GM13976 (cell line): ENCODE data around the gene MYBBP1A.

Experiments
- DNase-seq: peaks from one replicate; pipeline ENCODE4 v3.0.0; 2012; ENCODE audit warnings: low spot score
- in situ Hi-C: fragments of 300-500 bp; cut with MboI; formaldehyde crosslinking; loops from one replicate; pipeline ENCODE4 v1.12.0; 2022; ENCODE audit warnings: low sequenced_read_pairs, mixed read lengths, inconsistent platforms; ENCODE audit not compliant: unreplicated experiment
- TF ChIP-seq, protein P1 (sequence below): IDR thresholded peaks from 2 replicates; pipeline ENCODE4 v1.5.1; 2012; ENCODE audit warnings: borderline replicate concordance, mild to moderate bottlenecking; ENCODE audit not compliant: insufficient read depth; ENCODE audit errors: extremely low read depth, missing control alignments, control extremely low read depth

The MYBBP1A gene

DNA sequence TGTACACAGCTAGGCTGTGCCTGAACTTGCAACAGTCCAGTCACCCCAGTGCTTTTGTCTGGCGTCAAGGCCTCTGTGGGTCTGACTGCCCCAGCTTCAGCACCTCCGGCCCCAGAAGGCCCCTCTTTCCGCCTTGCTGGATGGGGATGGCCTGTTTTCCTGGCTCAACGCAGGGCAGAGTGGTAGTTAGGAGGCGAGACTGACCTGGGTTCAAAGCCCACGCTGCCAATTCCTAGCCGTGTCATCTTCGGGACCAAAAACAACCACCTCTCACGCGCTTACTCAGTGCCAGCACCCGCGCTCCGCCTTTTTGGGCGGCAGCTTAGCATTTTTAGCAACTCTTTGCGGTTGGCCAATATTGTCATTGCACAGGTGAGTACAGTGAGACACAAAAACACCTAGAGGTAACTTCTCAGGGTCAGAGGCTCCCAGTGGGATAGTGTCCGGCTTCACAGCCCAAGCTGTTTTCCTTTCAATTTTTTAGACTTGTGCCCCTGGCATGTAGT lies 4.6 kb downstream of the MYBBP1A start:
- no peak for DNase-seq
- in situ Hi-C loops = no loop called here
- TF ChIP-seq, protein P1, sequence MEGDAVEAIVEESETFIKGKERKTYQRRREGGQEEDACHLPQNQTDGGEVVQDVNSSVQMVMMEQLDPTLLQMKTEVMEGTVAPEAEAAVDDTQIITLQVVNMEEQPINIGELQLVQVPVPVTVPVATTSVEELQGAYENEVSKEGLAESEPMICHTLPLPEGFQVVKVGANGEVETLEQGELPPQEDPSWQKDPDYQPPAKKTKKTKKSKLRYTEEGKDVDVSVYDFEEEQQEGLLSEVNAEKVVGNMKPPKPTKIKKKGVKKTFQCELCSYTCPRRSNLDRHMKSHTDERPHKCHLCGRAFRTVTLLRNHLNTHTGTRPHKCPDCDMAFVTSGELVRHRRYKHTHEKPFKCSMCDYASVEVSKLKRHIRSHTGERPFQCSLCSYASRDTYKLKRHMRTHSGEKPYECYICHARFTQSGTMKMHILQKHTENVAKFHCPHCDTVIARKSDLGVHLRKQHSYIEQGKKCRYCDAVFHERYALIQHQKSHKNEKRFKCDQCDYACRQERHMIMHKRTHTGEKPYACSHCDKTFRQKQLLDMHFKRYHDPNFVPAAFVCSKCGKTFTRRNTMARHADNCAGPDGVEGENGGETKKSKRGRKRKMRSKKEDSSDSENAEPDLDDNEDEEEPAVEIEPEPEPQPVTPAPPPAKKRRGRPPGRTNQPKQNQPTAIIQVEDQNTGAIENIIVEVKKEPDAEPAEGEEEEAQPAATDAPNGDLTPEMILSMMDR = no peak

DNA sequence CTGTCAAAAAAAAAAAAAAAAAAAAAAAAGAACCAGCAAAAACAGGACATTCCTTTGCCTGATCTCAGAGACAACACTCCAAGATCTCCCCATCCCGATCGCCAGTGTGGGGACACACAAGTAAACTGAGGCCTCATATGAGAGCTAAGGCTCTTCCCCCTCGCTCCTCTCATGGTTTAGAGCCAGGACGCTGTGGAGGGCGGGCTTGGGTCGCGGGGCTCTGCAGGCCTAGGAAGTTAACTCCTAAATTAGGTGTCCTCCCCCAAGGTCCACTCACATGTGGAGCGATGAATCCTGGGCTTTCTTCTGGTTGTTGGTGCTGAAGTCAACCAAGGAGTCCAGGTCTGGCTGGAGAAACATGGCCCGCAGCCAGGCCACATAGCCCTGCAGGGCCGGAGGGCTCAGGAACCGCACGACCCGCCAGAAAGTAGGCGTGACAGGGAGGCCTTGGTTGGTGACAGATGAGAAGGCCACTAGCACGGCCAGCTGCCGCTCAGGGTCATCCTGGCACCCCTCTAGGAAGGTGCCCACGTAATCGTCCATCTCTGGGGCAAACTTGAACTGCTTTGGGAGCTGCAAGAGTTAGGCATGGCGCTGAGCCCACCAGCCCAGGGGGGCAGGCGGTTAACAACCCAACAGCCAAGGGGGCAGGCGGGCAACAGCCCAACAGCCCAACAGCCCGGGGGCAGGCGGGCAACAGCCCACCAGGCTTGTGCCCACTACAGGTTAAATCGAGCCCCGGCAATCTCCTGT lies 5.2 kb downstream of the MYBBP1A start:
- DNase-seq = no peak
- in situ Hi-C loops = no loop called here
- TF ChIP-seq, protein P1 = no peak

GRCh38 chr17:4548721-4549531 lies 6.3 kb downstream of the MYBBP1A start:
- TF ChIP-seq, protein P1 = no peak
- DNase-seq = no peak
- in situ Hi-C loops = no loop called here

GRCh38 chr17:4548061-4548461 lies 7.1 kb downstream of the MYBBP1A start:
- TF ChIP-seq, protein P1 = no peak
- in situ Hi-C loops = no loop called here
- DNase-seq = no peak

GRCh38 chr17:4547118-4547906 lies 7.9 kb downstream of the MYBBP1A start:
- in situ Hi-C loops = no loop called here
- no peak for DNase-seq
- TF ChIP-seq, protein P1 = no peak
